ENCODE data around the gene RXFP2.

- TF ChIP-seq CTCF (conservative IDR thresholded peaks at IDR 0.05; ENCODE audit: low read length) (no peak), EZH2phosphoT487 (IDR thresholded peaks at IDR 0.05; ENCODE audit: borderline replicate concordance) (no peak)
These were observed 66.5 kb downstream of the RXFP2 start for GRCh38 chr13:31805841-31806240.

All from Loucy (cell line).